22Rv1 (cell line): ENCODE measurements around the gene NT5C3B.

Source experiments
- ZFX ChIP-seq: fragments of 450-650 bp; IDR thresholded peaks from 2 replicates; pipeline ENCODE4 v1.6.1; 2017; ENCODE audit warnings: antibody characterized with exemption, borderline replicate concordance
- TF ChIP-seq, protein P1 (sequence below): fragments of 450-650 bp; IDR thresholded peaks from 2 replicates; pipeline ENCODE4 v1.5.1; 2017; ENCODE audit warnings: mild to moderate bottlenecking

DNA sequence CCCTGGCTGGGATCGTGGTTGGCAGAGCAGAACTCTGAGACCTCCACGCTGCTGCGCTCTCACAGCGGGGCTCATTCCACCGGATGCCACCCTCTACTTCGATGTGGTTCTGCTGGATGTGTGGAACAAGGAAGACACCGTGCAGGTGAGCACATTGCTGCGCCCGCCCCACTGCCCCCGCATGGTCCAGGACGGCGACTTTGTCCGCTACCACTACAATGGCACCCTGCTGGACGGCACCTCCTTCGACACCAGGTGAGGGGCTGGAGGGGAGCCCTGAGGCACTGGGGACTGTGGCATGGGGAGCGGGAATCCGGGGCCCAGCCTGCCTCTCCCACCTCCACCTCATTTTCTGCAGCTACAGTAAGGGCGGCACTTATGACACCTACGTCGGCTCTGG lies 18.0 kb downstream of the NT5C3B start:
- TF ChIP-seq, protein P1, sequence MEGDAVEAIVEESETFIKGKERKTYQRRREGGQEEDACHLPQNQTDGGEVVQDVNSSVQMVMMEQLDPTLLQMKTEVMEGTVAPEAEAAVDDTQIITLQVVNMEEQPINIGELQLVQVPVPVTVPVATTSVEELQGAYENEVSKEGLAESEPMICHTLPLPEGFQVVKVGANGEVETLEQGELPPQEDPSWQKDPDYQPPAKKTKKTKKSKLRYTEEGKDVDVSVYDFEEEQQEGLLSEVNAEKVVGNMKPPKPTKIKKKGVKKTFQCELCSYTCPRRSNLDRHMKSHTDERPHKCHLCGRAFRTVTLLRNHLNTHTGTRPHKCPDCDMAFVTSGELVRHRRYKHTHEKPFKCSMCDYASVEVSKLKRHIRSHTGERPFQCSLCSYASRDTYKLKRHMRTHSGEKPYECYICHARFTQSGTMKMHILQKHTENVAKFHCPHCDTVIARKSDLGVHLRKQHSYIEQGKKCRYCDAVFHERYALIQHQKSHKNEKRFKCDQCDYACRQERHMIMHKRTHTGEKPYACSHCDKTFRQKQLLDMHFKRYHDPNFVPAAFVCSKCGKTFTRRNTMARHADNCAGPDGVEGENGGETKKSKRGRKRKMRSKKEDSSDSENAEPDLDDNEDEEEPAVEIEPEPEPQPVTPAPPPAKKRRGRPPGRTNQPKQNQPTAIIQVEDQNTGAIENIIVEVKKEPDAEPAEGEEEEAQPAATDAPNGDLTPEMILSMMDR, result no peak
- no peak for TF ChIP-seq ZFX
